KOPT-K1 (cell line): ENCODE data around the gene NYNRIN.
"Not testable (repeated sequence)": the region's sequence is repeated elsewhere in the genome, so short reads cannot be mapped to it uniquely, and the experiment has no call there.

Experiments used
- H3K27ac ChIP-seq: fragments of 200-600 bp; sonication (generic); 2 replicates; pipeline ENCODE4 v1.5.1; 2016; ENCODE audit warnings: antibody characterized with exemption, mild to moderate bottlenecking, low read depth, low read length; ENCODE audit not compliant: poor library complexity, severe bottlenecking
- H3K36me3 ChIP-seq: fragments of 200-600 bp; sonication (generic); 2 replicates; pipeline ENCODE4 v1.5.1; 2017; ENCODE audit warnings: antibody characterized with exemption, mild to moderate bottlenecking, low read length, moderate library complexity; ENCODE audit not compliant: insufficient read depth
- H3K9me3 ChIP-seq: fragments of 200-600 bp; sonication (generic); 2 replicates; pipeline ENCODE4 v1.5.1; 2017; ENCODE audit warnings: antibody characterized with exemption, low read length, mild to moderate bottlenecking; ENCODE audit not compliant: insufficient read depth, poor library complexity, severe bottlenecking

Gene NYNRIN

DNA sequence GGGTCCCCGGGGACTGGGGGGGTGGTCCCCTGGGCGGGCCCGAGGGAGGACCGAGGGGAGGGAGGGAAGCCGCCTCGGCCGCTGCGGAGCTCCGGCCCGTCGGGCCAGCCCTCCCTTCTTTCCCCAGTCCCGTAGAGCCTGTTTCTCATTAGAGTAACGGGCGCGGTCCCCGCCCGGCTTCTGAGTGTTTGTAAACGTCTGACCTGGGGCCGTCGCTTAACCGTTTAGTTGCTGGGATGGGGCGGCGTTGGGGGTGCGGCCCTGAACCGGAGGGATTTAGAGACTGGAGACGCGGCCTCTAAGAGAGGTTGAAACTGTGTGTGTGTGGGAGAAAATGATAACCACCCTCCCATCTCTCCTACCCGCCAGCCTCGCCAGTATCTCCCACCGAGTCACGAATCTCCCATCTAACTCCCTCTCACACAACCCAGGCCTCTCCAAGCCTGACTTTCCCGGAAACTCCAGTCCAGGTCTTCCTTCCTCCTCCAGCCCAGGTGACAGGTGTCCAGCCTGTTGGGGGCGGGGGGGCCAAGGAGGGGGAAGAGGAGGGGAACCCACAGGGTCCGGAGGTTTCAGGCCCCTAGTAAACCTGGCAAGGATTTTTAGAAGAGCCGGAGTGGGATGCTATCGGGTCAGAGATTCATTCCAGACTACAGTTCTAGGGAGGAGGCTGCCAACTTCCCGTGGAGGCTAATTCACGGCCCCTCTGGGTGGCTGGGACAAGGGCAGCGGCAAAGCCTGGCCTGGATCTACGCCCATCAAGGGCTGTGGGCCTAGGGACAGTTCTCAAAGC, 31.9 kb upstream of the NYNRIN start:
- Histone ChIP-seq H3K9me3 (no peaks in the 10 kb centered on the region), H3K27ac (no peak overlapping the region), H3K36me3 (no peaks in the 10 kb centered on the region)

DNA sequence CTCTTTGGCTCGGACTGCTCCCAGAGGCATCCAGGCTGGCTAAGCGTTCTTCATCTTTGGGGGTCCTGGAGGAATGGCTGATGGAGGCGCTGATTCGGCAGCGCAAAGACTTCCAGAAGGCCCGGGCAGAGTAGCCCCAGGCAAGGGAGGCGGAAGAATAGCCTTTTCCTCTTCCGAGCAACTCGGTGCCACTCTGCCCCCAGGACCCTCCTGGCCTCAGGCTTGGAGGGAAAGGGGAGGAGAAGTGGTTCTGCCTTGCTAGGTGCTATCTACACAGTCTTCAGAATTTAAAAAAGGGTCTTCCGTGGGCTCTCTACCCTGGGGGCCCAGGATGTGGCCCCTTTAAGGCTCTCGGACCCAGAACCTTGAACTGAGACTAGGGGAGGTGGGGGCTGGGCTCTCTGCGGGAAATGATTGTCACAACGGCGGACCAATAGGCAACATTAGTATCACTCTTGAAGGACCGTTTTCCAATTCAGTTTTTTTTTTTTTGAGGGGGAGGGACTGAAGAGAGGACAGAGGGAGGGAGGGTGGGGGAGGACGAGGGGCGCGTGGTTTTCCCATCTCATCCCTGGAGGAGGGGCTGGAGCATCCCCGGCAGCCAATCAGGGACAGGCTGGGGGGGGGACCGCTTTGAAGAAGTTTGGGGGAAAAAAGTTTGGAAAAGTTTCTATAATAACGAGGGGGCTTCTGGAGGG, 31.1 kb upstream of the NYNRIN start, which contains the start of gene NFATC4:
Gene NFATC4 (plus strand): TSS at position 671 of the 698 bp plus-strand sequence. CDS start 157 bp downstream, outside the sequence.
- Histone ChIP-seq H3K36me3 (no peaks in the 10 kb centered on the region), H3K27ac (no peak within 1 kb of the TSS), H3K9me3 (no peaks in the 10 kb centered on the region)

- Histone ChIP-seq H3K9me3 (no peaks in the 10 kb centered on the region), H3K27ac (no peak overlapping the region), H3K36me3 (no peaks in the 10 kb centered on the region)
Observed at GRCh38 chr14:24368212-24368561, 30.6 kb upstream of the NYNRIN start.

GRCh38 chr14:24368562-24369252, 30.1 kb upstream of the NYNRIN start:
- Histone ChIP-seq H3K9me3 (no peaks in the 10 kb centered on the region), H3K27ac (no peak overlapping the region), H3K36me3 (no peaks in the 10 kb centered on the region)

DNA sequence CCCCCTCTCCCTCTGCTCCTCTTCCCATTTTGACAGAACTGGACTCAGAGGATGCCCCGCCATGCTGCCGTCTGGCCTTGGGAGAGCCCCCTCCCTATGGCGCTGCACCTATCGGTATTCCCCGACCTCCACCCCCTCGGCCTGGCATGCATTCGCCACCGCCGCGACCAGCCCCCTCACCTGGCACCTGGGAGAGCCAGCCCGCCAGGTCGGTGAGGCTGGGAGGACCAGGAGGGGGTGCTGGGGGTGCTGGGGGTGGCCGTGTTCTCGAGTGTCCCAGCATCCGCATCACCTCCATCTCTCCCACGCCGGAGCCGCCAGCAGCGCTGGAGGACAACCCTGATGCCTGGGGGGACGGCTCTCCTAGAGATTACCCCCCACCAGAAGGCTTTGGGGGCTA, 29.3 kb upstream of the NYNRIN start:
- H3K27ac ChIP-seq: no peak overlapping the region
- H3K9me3 ChIP-seq: no peaks in the 10 kb centered on the region
- H3K36me3 ChIP-seq: no peaks in the 10 kb centered on the region

DNA sequence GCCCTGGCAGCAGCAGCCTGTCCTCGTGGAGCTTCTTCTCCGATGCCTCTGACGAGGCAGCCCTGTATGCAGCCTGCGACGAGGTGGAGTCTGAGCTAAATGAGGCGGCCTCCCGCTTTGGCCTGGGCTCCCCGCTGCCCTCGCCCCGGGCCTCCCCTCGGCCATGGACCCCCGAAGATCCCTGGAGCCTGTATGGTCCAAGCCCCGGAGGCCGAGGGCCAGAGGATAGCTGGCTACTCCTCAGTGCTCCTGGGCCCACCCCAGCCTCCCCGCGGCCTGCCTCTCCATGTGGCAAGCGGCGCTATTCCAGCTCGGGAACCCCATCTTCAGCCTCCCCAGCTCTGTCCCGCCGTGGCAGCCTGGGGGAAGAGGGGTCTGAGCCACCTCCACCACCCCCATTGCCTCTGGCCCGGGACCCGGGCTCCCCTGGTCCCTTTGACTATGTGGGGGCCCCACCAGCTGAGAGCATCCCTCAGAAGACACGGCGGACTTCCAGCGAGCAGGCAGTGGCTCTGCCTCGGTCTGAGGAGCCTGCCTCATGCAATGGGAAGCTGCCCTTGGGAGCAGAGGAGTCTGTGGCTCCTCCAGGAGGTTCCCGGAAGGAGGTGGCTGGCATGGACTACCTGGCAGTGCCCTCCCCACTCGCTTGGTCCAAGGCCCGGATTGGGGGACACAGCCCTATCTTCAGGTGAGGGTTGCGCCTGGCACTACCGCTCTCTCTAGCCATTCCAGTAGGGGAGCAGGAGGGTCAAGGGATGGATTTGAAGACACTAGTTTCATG, 28.7 kb upstream of the NYNRIN start:
- Histone ChIP-seq H3K36me3 (no peaks in the 10 kb centered on the region), H3K9me3 (no peaks in the 10 kb centered on the region), H3K27ac (no peak overlapping the region)

GRCh38 chr14:24370748-24371147, 28.1 kb upstream of the NYNRIN start:
- no peaks in the 10 kb centered on the region for H3K9me3 ChIP-seq
- H3K36me3 ChIP-seq: no peaks in the 10 kb centered on the region
- H3K27ac ChIP-seq: no peak overlapping the region

DNA sequence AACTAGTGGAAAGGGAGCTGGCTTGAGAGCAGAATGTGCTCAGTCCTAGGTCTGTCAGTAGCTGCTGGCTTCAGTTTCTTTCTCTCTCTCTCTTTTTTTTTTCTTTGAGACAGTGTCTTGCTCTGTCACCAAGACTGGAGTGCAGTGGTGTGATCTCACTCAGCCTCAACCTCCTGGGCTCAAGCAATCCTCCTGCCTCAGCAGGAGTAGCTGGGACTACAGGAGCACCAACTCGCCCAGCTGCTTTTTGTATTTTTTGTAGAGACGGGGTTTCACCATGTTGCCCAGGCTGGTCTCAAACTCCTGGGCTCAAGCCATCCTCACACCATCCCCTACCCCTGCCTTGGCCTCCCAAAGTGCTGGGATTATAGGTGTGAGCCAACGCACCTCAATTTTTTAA, 27.2 kb upstream of the NYNRIN start:
- H3K27ac ChIP-seq, H3K36me3 ChIP-seq, H3K9me3 ChIP-seq: not testable (repeated sequence)

DNA sequence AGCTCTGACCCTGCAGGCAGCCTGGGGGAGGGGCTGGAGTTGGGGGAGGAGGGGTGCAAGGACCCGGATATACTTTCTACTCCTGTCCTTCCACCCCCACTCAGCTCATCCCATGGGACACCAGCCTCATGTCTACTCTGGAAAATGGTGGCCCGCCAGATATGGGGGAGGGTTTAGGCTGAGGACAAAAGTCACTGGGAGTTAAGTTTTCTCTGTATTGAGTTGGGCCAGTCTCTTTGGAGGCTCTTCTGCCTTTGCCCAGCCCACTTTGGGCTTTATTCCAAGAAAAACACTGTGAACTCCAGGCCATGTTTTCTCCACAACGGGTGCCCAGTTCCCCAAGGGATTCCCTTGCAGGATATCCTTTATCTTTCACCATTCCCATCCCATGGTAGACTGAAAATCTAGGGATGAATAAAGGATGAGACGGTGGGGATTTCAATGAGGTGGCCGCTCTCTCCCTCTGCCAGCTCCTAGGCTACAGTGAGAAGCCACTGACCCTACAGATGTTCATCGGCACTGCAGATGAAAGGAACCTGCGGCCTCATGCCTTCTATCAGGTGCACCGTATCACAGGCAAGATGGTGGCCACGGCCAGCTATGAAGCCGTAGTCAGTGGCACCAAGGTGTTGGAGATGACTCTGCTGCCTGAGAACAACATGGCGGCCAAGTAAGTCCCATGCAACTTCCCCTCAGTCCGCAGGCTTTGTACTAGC, 25.9 kb upstream of the NYNRIN start:
- Histone ChIP-seq H3K27ac (no peak overlapping the region), H3K36me3 (no peaks in the 10 kb centered on the region), H3K9me3 (no peaks in the 10 kb centered on the region)

DNA sequence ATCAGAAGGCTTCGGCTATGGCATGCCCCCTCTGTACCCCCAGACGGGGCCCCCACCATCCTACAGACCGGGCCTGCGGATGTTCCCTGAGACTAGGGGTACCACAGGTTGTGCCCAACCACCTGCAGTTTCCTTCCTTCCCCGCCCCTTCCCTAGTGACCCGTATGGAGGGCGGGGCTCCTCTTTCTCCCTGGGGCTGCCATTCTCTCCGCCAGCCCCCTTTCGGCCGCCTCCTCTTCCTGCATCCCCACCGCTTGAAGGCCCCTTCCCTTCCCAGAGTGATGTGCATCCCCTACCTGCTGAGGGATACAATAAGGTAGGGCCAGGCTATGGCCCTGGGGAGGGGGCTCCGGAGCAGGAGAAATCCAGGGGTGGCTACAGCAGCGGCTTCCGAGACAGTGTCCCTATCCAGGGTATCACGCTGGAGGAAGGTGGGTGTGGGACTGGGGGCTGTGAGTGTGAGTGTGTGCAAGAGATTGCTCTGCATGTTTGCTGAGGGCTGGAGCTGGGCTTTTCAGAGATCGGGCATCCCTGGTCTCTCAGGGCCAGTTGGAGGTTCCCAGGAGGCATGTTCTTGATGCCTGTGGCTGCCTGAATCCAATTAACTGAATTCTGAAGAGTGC, 22.2 kb upstream of the NYNRIN start:
- H3K36me3 ChIP-seq: no peaks in the 10 kb centered on the region
- no peak overlapping the region for H3K27ac ChIP-seq
- H3K9me3 ChIP-seq: no peaks in the 10 kb centered on the region

- no peaks in the 10 kb centered on the region for H3K36me3 ChIP-seq
- H3K27ac ChIP-seq: no peak overlapping the region
- H3K9me3 ChIP-seq: no peaks in the 10 kb centered on the region
Observed at GRCh38 chr14:24377126-24377525, 21.7 kb upstream of the NYNRIN start.

DNA sequence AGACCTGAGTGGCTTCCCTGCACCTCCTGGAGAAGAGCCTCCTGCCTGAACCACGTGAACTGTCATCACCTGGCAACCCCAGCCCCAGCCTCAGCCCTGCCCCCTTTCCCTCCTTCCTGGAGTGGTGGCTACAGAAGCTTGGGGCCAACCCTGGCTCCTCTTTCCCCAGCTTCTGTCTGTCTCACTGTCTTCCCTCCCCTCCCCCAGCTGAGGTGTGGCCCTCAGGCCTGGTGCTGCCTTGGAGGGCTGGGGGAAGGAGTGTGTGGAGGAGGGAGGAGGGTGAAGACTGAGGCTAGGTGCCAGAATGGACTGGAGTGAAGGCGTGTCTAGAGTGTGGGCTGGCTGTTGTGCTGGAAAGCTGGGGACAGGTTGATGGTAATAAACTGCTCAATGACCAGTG, 21.1 kb upstream of the NYNRIN start:
- no peaks in the 10 kb centered on the region for H3K36me3 ChIP-seq
- H3K27ac ChIP-seq: no peak overlapping the region
- no peaks in the 10 kb centered on the region for H3K9me3 ChIP-seq

- H3K27ac ChIP-seq: no peak overlapping the region
- H3K36me3 ChIP-seq: no peaks in the 10 kb centered on the region
- no peaks in the 10 kb centered on the region for H3K9me3 ChIP-seq
Observed at GRCh38 chr14:24378327-24378726, 20.5 kb upstream of the NYNRIN start.
